GM19463 (cell line): Measurements from ENCODE around the gene ZBTB12.
"Not testable (repeated sequence)": the region's sequence is repeated elsewhere in the genome, so short reads cannot be mapped to it uniquely, and the experiment has no call there.

Source experiments
- ATAC-seq: cut with Tn5 transposase; IDR thresholded peaks from one replicate; pipeline ENCODE4 v1.9.1; 2021; ENCODE audit warnings: mild to moderate bottlenecking, moderate library complexity; ENCODE audit not compliant: unreplicated experiment

ZBTB12 gene

DNA sequence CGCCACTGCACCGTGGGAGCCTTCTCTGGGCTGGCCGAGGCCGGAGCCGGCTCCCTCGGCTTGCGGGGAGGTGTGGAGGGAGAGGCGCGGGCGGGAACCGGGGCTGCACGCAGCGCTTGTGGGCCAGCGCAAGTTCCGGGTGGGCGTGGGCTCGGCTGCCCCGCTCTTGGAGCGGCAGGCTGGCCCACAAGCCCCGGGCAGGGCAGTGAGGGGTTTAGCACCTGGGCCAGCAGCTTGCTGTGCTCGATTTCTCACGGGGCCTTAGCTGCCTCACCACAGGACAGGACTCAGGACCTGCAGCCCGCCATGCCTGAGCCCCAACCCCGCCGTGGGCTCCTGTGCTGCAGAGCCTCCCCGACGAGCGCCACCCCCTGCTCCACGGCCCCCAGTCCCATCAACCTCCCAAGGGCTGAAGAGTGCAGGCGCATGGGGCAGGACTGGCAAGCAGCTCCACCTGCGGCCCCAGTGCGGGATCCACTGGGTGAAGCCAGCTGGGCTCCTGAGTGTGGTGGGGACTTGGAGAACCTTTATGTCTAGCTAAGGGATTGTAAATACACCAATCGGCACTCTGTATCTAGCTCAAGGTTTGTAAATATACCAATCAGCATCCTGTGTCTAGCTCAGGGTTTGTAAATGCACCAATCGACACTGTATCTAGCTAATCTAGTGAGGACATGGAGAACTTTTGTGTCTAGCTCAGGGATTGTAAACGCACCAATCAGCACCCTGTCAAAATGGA, 49.7 kb downstream of the ZBTB12 start:
- ATAC-seq, result not testable (repeated sequence)

DNA sequence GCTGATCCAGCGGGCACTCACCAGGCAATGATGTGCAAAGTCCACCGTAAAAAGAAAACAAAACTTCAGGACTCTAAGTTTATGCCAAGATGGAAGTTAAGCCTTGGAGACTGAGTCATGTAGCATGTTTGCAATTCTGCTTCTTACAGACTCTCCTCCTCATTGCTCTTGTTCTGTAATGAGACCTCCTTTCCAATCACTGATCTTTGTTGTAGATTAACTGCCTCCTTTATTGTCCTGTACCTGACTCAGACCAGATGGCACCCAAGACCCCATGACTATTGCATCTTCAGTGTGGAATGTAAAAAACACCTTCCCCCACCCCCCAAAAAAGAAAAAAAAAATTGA, 50.4 kb downstream of the ZBTB12 start:
- ATAC-seq, result no peak

DNA sequence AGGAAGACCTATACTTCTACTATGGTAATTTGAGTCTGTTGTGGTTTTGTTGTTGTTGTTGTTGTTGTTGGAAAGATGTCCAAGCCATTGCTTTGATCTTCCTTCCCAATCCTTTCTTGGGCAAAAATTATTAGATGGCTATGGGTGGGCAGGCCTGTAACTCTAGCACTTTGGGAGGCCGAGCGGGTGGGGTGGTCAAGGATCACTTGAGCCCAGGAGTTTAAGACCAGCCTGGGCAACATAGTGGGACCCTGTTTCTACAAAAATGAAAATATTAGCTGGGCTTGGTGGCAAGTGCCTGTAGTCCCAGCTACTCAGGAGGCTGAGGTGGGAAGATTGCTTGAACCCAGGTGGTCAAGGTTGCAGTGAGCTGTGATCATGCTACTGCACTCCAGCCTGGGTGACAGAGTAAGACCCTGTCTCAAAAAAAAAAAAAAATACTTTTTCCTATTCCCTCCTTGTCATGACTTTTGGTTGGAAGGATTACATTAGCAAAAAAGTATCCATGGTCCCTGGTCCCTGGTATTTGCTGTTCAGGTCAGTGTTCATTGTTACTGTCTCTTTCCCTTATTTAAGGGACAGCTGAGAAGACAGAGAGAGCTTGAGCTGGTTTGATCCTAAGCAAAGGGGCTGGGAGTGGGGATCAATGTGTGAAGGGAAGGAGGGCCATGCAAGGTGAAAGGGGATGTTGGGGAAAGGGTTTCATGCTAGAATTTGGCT, 51.0 kb downstream of the ZBTB12 start:
- no peak for ATAC-seq
